ENCODE results near the gene RAB7A. TPM values are rescaled to one million over a fixed set of nuclear protein-coding genes. Genes with fewer than 3 reads are reported as not detected.

RAB7A gene
- total and polyA plus RNA-seq, 2 of the 13 experiments (the other 11 are each of a cell fraction or from before 2014, with no cell fraction given): 26.5 to 182 TPM

DNA sequence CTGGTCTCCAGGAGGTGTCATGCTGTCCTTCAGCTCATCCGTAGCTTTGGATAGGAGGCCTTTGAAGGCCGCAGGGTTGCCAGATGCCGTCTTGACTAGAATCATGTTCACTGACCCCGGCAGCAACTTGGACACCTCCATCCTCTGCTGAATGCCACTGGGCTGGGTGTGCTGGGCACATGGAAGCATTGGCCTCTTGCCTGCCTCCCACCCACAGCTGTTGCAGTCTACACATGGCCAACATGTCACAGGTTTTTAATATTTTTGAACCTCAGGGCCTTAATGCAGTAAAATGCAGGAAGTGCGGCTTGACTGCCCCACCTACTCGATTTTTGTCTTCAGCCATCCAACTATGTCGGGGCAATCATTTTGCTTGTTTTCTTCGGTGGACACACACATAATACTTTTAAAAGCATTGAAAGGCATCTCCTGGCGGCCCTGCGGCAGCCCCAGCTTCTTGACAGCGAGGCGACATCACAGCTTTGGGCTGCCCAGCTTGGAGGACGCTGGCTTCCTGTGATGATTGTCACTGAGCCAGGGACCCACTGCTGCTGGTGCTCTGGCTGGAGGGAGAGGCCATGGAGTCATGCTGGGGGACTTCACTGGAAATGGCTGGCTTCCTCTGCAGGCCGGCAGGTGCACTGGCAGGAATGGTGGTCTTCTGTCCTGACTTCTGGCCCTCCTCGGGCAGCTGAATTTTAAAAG is 121.8 kb downstream of the RAB7A start:
- no TSS peak for BruUV-seq (replicated peaks)
- 39% methylated on average over 11 of the region's 15 CpGs for WGBS (ENCODE audit: low lambda C conversion rate)
- CTCF ChIA-PET (ENCODE audit: low intra/inter-chr PET ratio, low total read pairs): no interaction called here
- TF ChIP-seq, protein P1, sequence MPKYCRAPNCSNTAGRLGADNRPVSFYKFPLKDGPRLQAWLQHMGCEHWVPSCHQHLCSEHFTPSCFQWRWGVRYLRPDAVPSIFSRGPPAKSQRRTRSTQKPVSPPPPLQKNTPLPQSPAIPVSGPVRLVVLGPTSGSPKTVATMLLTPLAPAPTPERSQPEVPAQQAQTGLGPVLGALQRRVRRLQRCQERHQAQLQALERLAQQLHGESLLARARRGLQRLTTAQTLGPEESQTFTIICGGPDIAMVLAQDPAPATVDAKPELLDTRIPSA (CRISPR knock-in tag; IDR thresholded peaks at IDR 0.05; ENCODE audit: borderline replicate concordance): no peak
- TF ChIP-seq, protein P2, sequence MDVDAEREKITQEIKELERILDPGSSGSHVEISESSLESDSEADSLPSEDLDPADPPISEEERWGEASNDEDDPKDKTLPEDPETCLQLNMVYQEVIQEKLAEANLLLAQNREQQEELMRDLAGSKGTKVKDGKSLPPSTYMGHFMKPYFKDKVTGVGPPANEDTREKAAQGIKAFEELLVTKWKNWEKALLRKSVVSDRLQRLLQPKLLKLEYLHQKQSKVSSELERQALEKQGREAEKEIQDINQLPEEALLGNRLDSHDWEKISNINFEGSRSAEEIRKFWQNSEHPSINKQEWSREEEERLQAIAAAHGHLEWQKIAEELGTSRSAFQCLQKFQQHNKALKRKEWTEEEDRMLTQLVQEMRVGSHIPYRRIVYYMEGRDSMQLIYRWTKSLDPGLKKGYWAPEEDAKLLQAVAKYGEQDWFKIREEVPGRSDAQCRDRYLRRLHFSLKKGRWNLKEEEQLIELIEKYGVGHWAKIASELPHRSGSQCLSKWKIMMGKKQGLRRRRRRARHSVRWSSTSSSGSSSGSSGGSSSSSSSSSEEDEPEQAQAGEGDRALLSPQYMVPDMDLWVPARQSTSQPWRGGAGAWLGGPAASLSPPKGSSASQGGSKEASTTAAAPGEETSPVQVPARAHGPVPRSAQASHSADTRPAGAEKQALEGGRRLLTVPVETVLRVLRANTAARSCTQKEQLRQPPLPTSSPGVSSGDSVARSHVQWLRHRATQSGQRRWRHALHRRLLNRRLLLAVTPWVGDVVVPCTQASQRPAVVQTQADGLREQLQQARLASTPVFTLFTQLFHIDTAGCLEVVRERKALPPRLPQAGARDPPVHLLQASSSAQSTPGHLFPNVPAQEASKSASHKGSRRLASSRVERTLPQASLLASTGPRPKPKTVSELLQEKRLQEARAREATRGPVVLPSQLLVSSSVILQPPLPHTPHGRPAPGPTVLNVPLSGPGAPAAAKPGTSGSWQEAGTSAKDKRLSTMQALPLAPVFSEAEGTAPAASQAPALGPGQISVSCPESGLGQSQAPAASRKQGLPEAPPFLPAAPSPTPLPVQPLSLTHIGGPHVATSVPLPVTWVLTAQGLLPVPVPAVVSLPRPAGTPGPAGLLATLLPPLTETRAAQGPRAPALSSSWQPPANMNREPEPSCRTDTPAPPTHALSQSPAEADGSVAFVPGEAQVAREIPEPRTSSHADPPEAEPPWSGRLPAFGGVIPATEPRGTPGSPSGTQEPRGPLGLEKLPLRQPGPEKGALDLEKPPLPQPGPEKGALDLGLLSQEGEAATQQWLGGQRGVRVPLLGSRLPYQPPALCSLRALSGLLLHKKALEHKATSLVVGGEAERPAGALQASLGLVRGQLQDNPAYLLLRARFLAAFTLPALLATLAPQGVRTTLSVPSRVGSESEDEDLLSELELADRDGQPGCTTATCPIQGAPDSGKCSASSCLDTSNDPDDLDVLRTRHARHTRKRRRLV (CRISPR knock-in tag; IDR thresholded peaks at IDR 0.05): no peak
- TF ChIP-seq, protein P3, sequence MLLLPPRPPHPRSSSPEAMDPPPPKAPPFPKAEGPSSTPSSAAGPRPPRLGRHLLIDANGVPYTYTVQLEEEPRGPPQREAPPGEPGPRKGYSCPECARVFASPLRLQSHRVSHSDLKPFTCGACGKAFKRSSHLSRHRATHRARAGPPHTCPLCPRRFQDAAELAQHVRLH (CRISPR knock-in tag; IDR thresholded peaks at IDR 0.05; ENCODE audit: borderline replicate concordance, low read depth): no peak
- TF ChIP-seq ZNF652 (CRISPR knock-in tag; IDR thresholded peaks at IDR 0.05; ENCODE audit: borderline replicate concordance, low read depth) (no peak), DMAP1 (CRISPR knock-in tag; IDR thresholded peaks at IDR 0.05) (no peak), PPARG (CRISPR knock-in tag; conservative IDR thresholded peaks at IDR 0.05) (no peak), CHD2 (IDR thresholded peaks at IDR 0.05; ENCODE audit: low read depth, low read length) (no peak), SRSF1 (optimal IDR thresholded peaks at IDR 0.05; ENCODE audit: low read depth, low read length) (no peak), ZNF709 (CRISPR knock-in tag; IDR thresholded peaks at IDR 0.05) (no peak), ZNF333 (CRISPR knock-in tag; IDR thresholded peaks at IDR 0.05; ENCODE audit: borderline replicate concordance) (no peak), KLF9 (CRISPR knock-in tag; IDR thresholded peaks at IDR 0.05; ENCODE audit: low read depth) (no peak), RNF2 (conservative IDR thresholded peaks at IDR 0.05; ENCODE audit: low read depth) (no peak), PHB2 (IDR thresholded peaks at IDR 0.05; ENCODE audit: partially characterized antibody) (no peak)
- TF ChIP-seq, protein P4, sequence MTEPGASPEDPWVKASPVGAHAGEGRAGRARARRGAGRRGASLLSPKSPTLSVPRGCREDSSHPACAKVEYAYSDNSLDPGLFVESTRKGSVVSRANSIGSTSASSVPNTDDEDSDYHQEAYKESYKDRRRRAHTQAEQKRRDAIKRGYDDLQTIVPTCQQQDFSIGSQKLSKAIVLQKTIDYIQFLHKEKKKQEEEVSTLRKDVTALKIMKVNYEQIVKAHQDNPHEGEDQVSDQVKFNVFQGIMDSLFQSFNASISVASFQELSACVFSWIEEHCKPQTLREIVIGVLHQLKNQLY (CRISPR knock-in tag; IDR thresholded peaks at IDR 0.05): no peak
- TF ChIP-seq, protein P5, sequence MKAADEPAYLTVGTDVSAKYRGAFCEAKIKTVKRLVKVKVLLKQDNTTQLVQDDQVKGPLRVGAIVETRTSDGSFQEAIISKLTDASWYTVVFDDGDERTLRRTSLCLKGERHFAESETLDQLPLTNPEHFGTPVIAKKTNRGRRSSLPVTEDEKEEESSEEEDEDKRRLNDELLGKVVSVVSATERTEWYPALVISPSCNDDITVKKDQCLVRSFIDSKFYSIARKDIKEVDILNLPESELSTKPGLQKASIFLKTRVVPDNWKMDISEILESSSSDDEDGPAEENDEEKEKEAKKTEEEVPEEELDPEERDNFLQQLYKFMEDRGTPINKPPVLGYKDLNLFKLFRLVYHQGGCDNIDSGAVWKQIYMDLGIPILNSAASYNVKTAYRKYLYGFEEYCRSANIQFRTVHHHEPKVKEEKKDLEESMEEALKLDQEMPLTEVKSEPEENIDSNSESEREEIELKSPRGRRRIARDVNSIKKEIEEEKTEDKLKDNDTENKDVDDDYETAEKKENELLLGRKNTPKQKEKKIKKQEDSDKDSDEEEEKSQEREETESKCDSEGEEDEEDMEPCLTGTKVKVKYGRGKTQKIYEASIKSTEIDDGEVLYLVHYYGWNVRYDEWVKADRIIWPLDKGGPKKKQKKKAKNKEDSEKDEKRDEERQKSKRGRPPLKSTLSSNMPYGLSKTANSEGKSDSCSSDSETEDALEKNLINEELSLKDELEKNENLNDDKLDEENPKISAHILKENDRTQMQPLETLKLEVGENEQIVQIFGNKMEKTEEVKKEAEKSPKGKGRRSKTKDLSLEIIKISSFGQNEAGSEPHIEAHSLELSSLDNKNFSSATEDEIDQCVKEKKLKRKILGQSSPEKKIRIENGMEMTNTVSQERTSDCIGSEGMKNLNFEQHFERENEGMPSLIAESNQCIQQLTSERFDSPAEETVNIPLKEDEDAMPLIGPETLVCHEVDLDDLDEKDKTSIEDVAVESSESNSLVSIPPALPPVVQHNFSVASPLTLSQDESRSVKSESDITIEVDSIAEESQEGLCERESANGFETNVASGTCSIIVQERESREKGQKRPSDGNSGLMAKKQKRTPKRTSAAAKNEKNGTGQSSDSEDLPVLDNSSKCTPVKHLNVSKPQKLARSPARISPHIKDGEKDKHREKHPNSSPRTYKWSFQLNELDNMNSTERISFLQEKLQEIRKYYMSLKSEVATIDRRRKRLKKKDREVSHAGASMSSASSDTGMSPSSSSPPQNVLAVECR (CRISPR knock-in tag; IDR thresholded peaks at IDR 0.05; ENCODE audit: borderline replicate concordance): no peak

More for the DNA sequence above, 121.8 kb downstream of the RAB7A start:
- Histone ChIP-seq H4K20me1 (ENCODE audit: insufficient read depth, low read length) (no peaks in the 10 kb centered on the region), H3K36me3 (replicated peaks in 1 of 2; ENCODE audit: control insufficient read depth in 1 of 2, insufficient read depth in 2 of 2, low read length in 2 of 2) (no peaks in the 10 kb centered on the region), H3K9ac (ENCODE audit: insufficient read depth, low read depth, low read length) (no peak overlapping the region), H2AFZ (ENCODE audit: low read length) (no peak overlapping the region), H3K4me3 (replicated peaks in 1 of 3; ENCODE audit: insufficient read depth in 1 of 3, low read depth in 2 of 3, low read length in 3 of 3) (no peak overlapping the region), H3K4me2 (ENCODE audit: low read depth, low read length) (no peak overlapping the region), H3K27me3 (ENCODE audit: control insufficient read depth in 1 of 2, insufficient read depth in 2 of 2, low read length in 2 of 2) (peaks cover 0 to 15% of the 10 kb centered on the region in 2 experiments; a peak in 2 of 5 replicates), H3K4me1 (ENCODE audit: insufficient read depth, low read length) (peaks cover 26% of the 10 kb centered on the region), H3K79me2 (ENCODE audit: insufficient read depth, low read length) (no peaks in the 10 kb centered on the region), H3K27ac (ENCODE audit: extremely low read length, insufficient read depth, low read length) (no peak overlapping the region), H3K9me3 (ENCODE audit: low read length) (no peaks in the 10 kb centered on the region)
- POLR2A ChIA-PET: no interaction called here
- in situ Hi-C loops (cut with HindIII; ENCODE audit: extremely low pct_ligation_motif_present, low pct_unique_long_range_greater_than_20kb): no loop called here
- FAIRE-seq (no peak), DNase-seq (ENCODE audit: low spot score) (no peak), ATAC-seq (no peak)
- intact Hi-C loops (cut with micrococcal nuclease; ENCODE audit: unreplicated experiment): no loop called here
